Upper lobe of left lung (tissue), 6 donors: ENCODE data around the gene RAP2B. TPM values are rescaled to one million over a fixed set of nuclear protein-coding genes. Genes with fewer than 3 reads are reported as not detected.
A peak's percentile ranks its signal among the peaks of the same experiment; 100 is the strongest.
"Not testable (repeated sequence)": the region's sequence is repeated elsewhere in the genome, so short reads cannot be mapped to it uniquely, and the experiment has no call there.

Source experiments
- ATAC-seq, 2 donors: fragments of 200-7000 bp; cut with Tn5 transposase; one replicate each; pipeline ENCODE4 v1.9.1; 2022; ENCODE audit warnings: mild to moderate bottlenecking in 2 of 2, moderate library complexity in 2 of 2; ENCODE audit not compliant: low FRiP score in 2 of 2
- DNase-seq, 2 donors: peaks; one replicate each; pipeline ENCODE4 v3.0.0-alpha.2; 2019 to 2020
- H3K27ac ChIP-seq, 4 donors: fragments of 200-600 bp; sonication (generic); one replicate each; pipeline ENCODE4 v1.5.1; 2016 to 2019
- H3K27me3 ChIP-seq, 4 donors: fragments of 200-600 bp; sonication (generic); one replicate each; pipeline ENCODE4 v1.5.1; 2017 to 2019
- H3K36me3 ChIP-seq, 4 donors: fragments of 200-600 bp; sonication (generic); one replicate each; pipeline ENCODE4 v1.5.1; 2016 to 2019
- H3K4me1 ChIP-seq, 4 donors: fragments of 200-600 bp; sonication (generic); one replicate each; pipeline ENCODE4 v1.5.1; 2018 to 2019
- H3K4me3 ChIP-seq, 4 donors: fragments of 200-600 bp; sonication (generic); one replicate each; pipeline ENCODE4 v1.5.1; 2017 to 2019; ENCODE audit warnings: mild to moderate bottlenecking in 2 of 4, moderate library complexity in 1 of 4
- H3K9me3 ChIP-seq, 4 donors: fragments of 200-600 bp; sonication (generic); one replicate each; pipeline ENCODE4 v1.5.1; 2018 to 2019
- CTCF ChIP-seq, 6 experiments: fragments of 450-650 bp in 4 of 6; fragments of 200-600 bp in 2 of 6; sonication (generic) in 2 of 6; IDR thresholded peaks; one replicate each; pipeline ENCODE4 v1.5.1; 2016 to 2019; ENCODE audit warnings: antibody characterized with exemption in 6 of 6
- EP300 ChIP-seq, 4 donors: sonication (generic); formaldehyde crosslinking; IDR thresholded peaks; one replicate each; pipeline ENCODE4 v1.5.1; 2017; ENCODE audit warnings: antibody characterized with exemption in 4 of 4, control low read depth in 2 of 4
- POLR2A ChIP-seq, 4 donors: fragments of 450-650 bp; IDR thresholded peaks; one replicate each; pipeline ENCODE4 v1.5.1; 2016 to 2017; ENCODE audit warnings: antibody characterized with exemption in 4 of 4, mild to moderate bottlenecking in 2 of 4
- POLR2AphosphoS5 ChIP-seq, 2 donors: sonication (generic); formaldehyde crosslinking; IDR thresholded peaks; one replicate each; pipeline ENCODE4 v1.5.1; 2017; ENCODE audit warnings: antibody characterized with exemption in 2 of 2
- WGBS, 2 donors: methylation state at CpG; one replicate each; pipeline ENCODE4 v1.1.5; 2017 to 2018; 5-methylcytosine and 5-hydroxymethylcytosine counted together
- total RNA-seq, 6 donors: library from RNA; depleted of rRNA in 4 of 6; stranded (reverse); fragments of >200 nt in 4 of 6; gene quantifications; one replicate each; pipeline versions ENCODE4 v1.1.0 to v1.2.1, GENCODE V29; 2016 to 2021
- donor health status: DM: no; HTN: no; CAD: no; lungs with moderate emphysema.
- donor health status: DM: no; HTN: yes; CAD: no; lungs with severe emphysema.

The RAP2B gene
- total RNA-seq, 6 donors from 2014 or later, result 12.3 to 32.0 (median 22.9) TPM

GRCh38 chr3:153190923-153191322 lies 28.9 kb downstream of the RAP2B start:
- Histone ChIP-seq H3K27me3 (no peaks in the 10 kb centered on the region), H3K9me3 (no peaks in the 10 kb centered on the region), H3K4me3 (no peak overlapping the region), H3K27ac (no peak overlapping the region), H3K36me3 (no peaks in the 10 kb centered on the region), H3K4me1 (no peaks in the 10 kb centered on the region)
- DNase-seq, result no peak
- ATAC-seq, result no peak
- 77 to 86% methylated on average over 2 of the region's 2 CpGs for WGBS, 2 donors
- TF ChIP-seq CTCF (IDR thresholded peaks at IDR 0.05) (no peak), EP300 (IDR thresholded peaks at IDR 0.05) (no peak), POLR2A (IDR thresholded peaks at IDR 0.05) (no peak), POLR2AphosphoS5 (IDR thresholded peaks at IDR 0.05) (no peak)

GRCh38 chr3:153192327-153192726 lies 30.3 kb downstream of the RAP2B start:
- no peaks in the 10 kb centered on the region for H3K9me3 ChIP-seq
- H3K27me3 ChIP-seq, result no peaks in the 10 kb centered on the region
- H3K27ac ChIP-seq, result no peak overlapping the region
- no peak for DNase-seq
- ATAC-seq, result no peak
- H3K4me3 ChIP-seq, result no peak overlapping the region
- no peaks in the 10 kb centered on the region for H3K4me1 ChIP-seq
- H3K36me3 ChIP-seq, result no peaks in the 10 kb centered on the region
- TF ChIP-seq POLR2A (IDR thresholded peaks at IDR 0.05), result no peak
- TF ChIP-seq POLR2AphosphoS5 (IDR thresholded peaks at IDR 0.05), result no peak
- no peak for TF ChIP-seq CTCF (IDR thresholded peaks at IDR 0.05)
- no peak for TF ChIP-seq EP300 (IDR thresholded peaks at IDR 0.05)

- H3K9me3 ChIP-seq, H3K4me1 ChIP-seq, DNase-seq, H3K4me3 ChIP-seq, H3K27me3 ChIP-seq, H3K27ac ChIP-seq, ATAC-seq, H3K36me3 ChIP-seq: not testable (repeated sequence)
- 97% methylated on average over 12 of the region's 12 CpGs for WGBS, 2 donors
Observed at GRCh38 chr3:153193786-153194476, 31.9 kb downstream of the RAP2B start.

GRCh38 chr3:153195349-153195879 lies 33.4 kb downstream of the RAP2B start:
- WGBS, 2 donors, result 85 to 89% methylated on average over 5 of the region's 5 CpGs
- no peak for ATAC-seq
- no peak overlapping the region for H3K4me3 ChIP-seq
- H3K4me1 ChIP-seq, result no peaks in the 10 kb centered on the region
- no peak for DNase-seq
- TF ChIP-seq CTCF (IDR thresholded peaks at IDR 0.05), result no peak
- TF ChIP-seq EP300 (IDR thresholded peaks at IDR 0.05), result no peak
- no peak for TF ChIP-seq POLR2AphosphoS5 (IDR thresholded peaks at IDR 0.05)
- no peak for TF ChIP-seq POLR2A (IDR thresholded peaks at IDR 0.05)
- H3K27ac ChIP-seq, result no peak overlapping the region
- no peaks in the 10 kb centered on the region for H3K27me3 ChIP-seq
- no peaks in the 10 kb centered on the region for H3K36me3 ChIP-seq
- H3K9me3 ChIP-seq, result no peaks in the 10 kb centered on the region

GRCh38 chr3:153209596-153209995 lies 47.6 kb downstream of the RAP2B start:
- Histone ChIP-seq H3K4me1 (peaks cover 7 to 18% (median 14%) of the 10 kb centered on the region in 4 donors), H3K9me3 (no peaks in the 10 kb centered on the region), H3K27ac (peak overlapping the region in 1 of 4 donors; percentile 8), H3K4me3 (no peak overlapping the region), H3K36me3 (no peaks in the 10 kb centered on the region), H3K27me3 (no peaks in the 10 kb centered on the region)
- TF ChIP-seq EP300 (IDR thresholded peaks at IDR 0.05) (no peak), POLR2AphosphoS5 (IDR thresholded peaks at IDR 0.05) (no peak), CTCF (IDR thresholded peaks at IDR 0.05) (no peak), POLR2A (IDR thresholded peaks at IDR 0.05) (no peak)
- DNase-seq (peak in 1 of 2 donors; percentile 79), ATAC-seq (peak; percentile 49 to 60)
- WGBS, 2 donors, result 41 to 50% methylated on average over 8 of the region's 8 CpGs
